OCI-LY3 (cell line): ENCODE results near the gene MAP3K15.

ENCODE experiments used
- EZH2phosphoT487 ChIP-seq: fragments of 200-600 bp; shearing (Covaris generic); IDR thresholded peaks from 2 replicates; pipeline ENCODE4 v1.6.1; 2018; ENCODE audit warnings: antibody characterized with exemption, mixed run types, low read depth
- TF ChIP-seq, protein P1 (sequence below): fragments of 200-600, 300-600 bp; sonication (generic); IDR thresholded peaks from 2 replicates; pipeline ENCODE4 v1.5.1; 2014; ENCODE audit warnings: antibody characterized with exemption, low read length, low read depth

DNA sequence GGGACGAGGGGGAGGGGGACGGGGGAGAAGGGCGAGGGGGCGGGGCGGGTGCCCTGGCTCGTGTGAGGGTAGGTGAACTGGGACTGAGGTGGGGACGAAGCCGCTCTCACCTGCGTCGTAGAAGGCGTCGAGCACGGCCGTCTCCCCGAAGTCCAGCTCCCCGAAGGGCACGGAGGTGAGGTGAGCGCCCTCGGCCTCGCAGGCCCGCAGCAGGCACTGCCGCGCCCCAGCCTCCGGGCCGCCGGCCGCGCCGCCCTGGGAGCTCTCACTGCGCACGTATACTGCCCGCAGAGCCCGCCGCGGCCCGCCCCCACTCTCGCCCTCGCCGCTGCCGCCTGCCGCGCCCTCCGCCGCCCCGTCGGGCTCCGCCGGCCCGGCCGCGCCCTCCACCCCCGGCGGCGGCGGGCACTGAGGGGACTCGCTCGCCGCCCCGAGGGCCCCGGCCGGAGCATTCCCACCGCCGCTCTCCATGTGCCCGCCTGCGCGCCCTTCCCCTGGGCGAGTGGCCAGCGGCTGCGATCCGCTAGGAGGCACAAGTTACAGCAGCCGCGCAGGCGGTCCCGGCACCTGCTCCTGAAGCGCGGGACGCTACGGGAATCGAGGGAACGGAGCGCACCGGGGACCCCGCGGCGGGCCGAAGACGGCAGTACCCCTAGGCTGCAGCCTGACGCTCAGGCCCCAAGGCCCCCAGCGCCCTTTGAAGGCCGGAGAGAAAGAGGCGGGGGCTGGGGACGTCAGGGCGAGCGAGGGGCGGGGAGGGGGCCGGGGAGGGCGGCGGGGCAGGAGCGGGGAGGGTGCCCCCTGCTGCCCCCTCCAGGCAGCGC is at the start of gene MAP3K15:
- TF ChIP-seq, protein P1, sequence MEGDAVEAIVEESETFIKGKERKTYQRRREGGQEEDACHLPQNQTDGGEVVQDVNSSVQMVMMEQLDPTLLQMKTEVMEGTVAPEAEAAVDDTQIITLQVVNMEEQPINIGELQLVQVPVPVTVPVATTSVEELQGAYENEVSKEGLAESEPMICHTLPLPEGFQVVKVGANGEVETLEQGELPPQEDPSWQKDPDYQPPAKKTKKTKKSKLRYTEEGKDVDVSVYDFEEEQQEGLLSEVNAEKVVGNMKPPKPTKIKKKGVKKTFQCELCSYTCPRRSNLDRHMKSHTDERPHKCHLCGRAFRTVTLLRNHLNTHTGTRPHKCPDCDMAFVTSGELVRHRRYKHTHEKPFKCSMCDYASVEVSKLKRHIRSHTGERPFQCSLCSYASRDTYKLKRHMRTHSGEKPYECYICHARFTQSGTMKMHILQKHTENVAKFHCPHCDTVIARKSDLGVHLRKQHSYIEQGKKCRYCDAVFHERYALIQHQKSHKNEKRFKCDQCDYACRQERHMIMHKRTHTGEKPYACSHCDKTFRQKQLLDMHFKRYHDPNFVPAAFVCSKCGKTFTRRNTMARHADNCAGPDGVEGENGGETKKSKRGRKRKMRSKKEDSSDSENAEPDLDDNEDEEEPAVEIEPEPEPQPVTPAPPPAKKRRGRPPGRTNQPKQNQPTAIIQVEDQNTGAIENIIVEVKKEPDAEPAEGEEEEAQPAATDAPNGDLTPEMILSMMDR, result no peak
- TF ChIP-seq EZH2phosphoT487, result no peak
